Subcutaneous abdominal adipose tissue (tissue), 5 donors: ENCODE results near the gene TCP1.
"Not testable (repeated sequence)": the region's sequence is repeated elsewhere in the genome, so short reads cannot be mapped to it uniquely, and the experiment has no call there.

Experiments used
- H3K27ac ChIP-seq: one replicate; pipeline ENCODE4 v1.7.0; 2013; ENCODE audit warnings: low read depth, mild to moderate bottlenecking, inconsistent platforms, low read length, moderate library complexity
- H3K27me3 ChIP-seq, 5 donors: one replicate each; pipeline ENCODE4 v1.7.0; 2013; ENCODE audit warnings: low read length in 5 of 5, inconsistent platforms in 1 of 5; ENCODE audit not compliant: control insufficient read depth in 5 of 5, insufficient read depth in 4 of 5
- H3K36me3 ChIP-seq, 5 donors: one replicate each; pipeline ENCODE4 v1.7.0; 2013; ENCODE audit warnings: low read length in 5 of 5; ENCODE audit not compliant: control insufficient read depth in 5 of 5, insufficient read depth in 5 of 5
- H3K4me1 ChIP-seq, 5 donors: one replicate each; pipeline ENCODE4 v1.7.0; 2013; ENCODE audit warnings: low read length in 5 of 5, mild to moderate bottlenecking in 3 of 5, moderate library complexity in 1 of 5; ENCODE audit not compliant: control insufficient read depth in 5 of 5, insufficient read depth in 5 of 5
- H3K4me3 ChIP-seq, 5 donors: one replicate each; pipeline ENCODE4 v1.7.0; 2013; ENCODE audit warnings: low read length in 5 of 5, low read depth in 1 of 5
- H3K9ac ChIP-seq, 5 donors: one replicate each; pipeline ENCODE4 v1.7.0; 2013; ENCODE audit warnings: low read length in 5 of 5, mild to moderate bottlenecking in 4 of 5, moderate library complexity in 3 of 5
- H3K9me3 ChIP-seq, 5 donors: one replicate each; pipeline ENCODE4 v1.7.0; 2013; ENCODE audit warnings: low read length in 5 of 5; ENCODE audit not compliant: control insufficient read depth in 5 of 5
- donor health status: healthy.
- donor health status: healthy.
- donor health status: healthy.
- donor health status: healthy.
- donor health status: healthy.

TCP1 gene

DNA sequence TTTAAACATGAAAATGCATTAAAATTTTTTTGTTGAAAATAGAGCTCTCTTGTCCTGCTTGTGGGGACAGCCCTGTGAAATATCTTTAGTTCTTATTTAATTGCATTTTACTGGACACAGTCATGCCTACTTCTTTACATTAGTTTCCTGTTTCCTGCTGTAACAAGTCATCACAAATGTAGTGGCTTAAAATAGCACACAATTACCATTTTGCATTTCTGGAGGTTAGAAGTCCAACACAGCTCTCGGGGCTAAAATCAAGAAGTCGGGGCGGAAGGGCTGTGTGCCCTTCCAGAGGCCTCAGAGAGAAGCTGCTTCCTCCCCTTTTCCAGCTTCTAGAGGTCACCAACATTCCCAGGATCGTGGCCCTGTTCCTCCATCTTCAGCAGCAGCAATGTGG, 40.1 kb upstream of the TCP1 start:
- H3K27me3 ChIP-seq, result peaks cover 0 to 2% (median 0%) of the 10 kb centered on the region in 5 donors
- H3K4me1 ChIP-seq, result peaks cover 0 to 7% (median 4%) of the 10 kb centered on the region in 5 donors
- H3K4me3 ChIP-seq, result no peak overlapping the region
- no peaks in the 10 kb centered on the region for H3K9me3 ChIP-seq
- no peaks in the 10 kb centered on the region for H3K36me3 ChIP-seq
- H3K9ac ChIP-seq, result no peak overlapping the region
- no peak overlapping the region for H3K27ac ChIP-seq

GRCh38 chr6:159828074-159828473, 38.7 kb upstream of the TCP1 start:
- Histone ChIP-seq H3K27me3 (peaks cover 0 to 2% (median 0%) of the 10 kb centered on the region in 5 donors), H3K36me3 (no peaks in the 10 kb centered on the region), H3K9ac (no peak overlapping the region), H3K4me3 (no peak overlapping the region), H3K4me1 (no peaks in the 10 kb centered on the region), H3K27ac (no peak overlapping the region), H3K9me3 (no peaks in the 10 kb centered on the region)

GRCh38 chr6:159826968-159827647, 37.7 kb upstream of the TCP1 start:
- H3K27me3 ChIP-seq, result peaks cover 0 to 2% (median 0%) of the 10 kb centered on the region in 5 donors
- no peak overlapping the region for H3K27ac ChIP-seq
- no peak overlapping the region for H3K4me3 ChIP-seq
- H3K9me3 ChIP-seq, result no peaks in the 10 kb centered on the region
- H3K36me3 ChIP-seq, result no peaks in the 10 kb centered on the region
- H3K4me1 ChIP-seq, result no peaks in the 10 kb centered on the region
- H3K9ac ChIP-seq, result no peak overlapping the region

DNA sequence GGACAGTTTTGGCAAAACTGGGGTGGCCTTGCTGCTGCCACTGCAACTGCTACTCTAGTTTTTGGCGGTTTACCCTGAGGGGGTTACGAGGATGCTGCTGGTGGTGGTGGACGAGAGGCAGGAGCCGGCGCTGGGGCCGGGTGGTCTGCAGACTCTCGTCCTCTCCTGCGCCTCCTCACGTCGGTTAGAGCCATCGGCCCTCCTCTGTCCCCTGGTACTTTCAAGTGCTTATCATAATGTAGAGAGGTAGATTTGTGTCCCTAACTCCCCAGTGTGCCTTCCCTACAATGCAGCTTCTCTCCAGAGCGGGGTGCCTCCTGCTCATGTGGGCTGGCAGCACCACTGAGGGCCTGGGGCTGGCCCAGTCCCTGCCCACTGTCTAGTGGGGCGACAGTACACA, 36.6 kb upstream of the TCP1 start:
- Histone ChIP-seq H3K27me3 (peaks cover 0 to 2% (median 0%) of the 10 kb centered on the region in 5 donors), H3K36me3 (no peaks in the 10 kb centered on the region), H3K27ac (no peak overlapping the region), H3K9me3 (no peaks in the 10 kb centered on the region), H3K4me1 (peaks cover 0 to 4% (median 0%) of the 10 kb centered on the region in 5 donors), H3K9ac (no peak overlapping the region), H3K4me3 (no peak overlapping the region)

DNA sequence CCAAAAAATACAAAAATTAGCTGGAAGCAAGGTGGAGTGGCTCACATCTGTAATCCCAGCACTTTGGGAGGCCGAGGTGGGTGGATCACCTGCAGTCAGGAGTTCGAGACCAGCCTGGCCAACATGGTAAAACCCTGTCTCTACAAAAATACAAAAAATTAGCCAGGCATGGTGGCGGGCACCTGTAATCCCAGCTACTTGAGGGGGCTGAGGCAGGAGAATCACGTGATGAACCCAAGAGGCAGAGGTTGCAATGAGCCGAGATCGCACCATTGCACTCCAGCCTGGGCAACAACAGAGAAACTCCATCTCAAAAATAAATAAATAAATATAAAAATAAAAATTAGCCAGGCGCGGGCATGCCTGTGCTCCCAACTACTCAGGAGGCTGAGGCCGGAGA, 35.3 kb upstream of the TCP1 start:
- not testable (repeated sequence) for H3K27ac ChIP-seq
- peaks cover 0 to 15% (median 0%) of the 10 kb centered on the region in 5 donors for H3K4me1 ChIP-seq

DNA sequence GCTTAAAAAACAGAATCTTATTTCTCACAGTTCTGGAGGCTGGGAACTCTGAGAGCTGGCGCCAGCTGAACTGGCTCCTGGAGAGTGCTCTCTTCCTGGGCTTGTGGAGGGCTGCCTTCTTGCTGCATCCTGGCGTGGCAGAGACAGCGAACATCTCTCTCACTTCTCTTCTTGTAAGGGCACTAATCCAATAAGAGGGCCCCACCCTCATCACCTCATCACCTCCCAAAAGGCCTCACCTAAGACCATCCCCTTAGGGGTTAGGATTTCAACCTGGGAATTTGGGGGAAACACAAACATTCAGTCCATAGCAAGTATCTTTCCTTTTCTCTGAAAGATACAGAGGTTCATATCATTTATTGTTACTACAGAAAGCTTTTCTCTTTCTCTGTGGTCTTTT, 34.6 kb upstream of the TCP1 start:
- Histone ChIP-seq H3K9ac (no peak overlapping the region), H3K4me3 (no peak overlapping the region), H3K9me3 (no peaks in the 10 kb centered on the region), H3K36me3 (no peaks in the 10 kb centered on the region), H3K4me1 (peaks cover 0 to 15% (median 0%) of the 10 kb centered on the region in 5 donors), H3K27ac (no peak overlapping the region), H3K27me3 (peaks cover 2 to 12% (median 5%) of the 10 kb centered on the region in 5 donors)

More for the DNA sequence above, 35.3 kb upstream of the TCP1 start:
- not testable (repeated sequence) for H3K27me3 ChIP-seq, H3K4me3 ChIP-seq, H3K9me3 ChIP-seq, H3K36me3 ChIP-seq, H3K9ac ChIP-seq

DNA sequence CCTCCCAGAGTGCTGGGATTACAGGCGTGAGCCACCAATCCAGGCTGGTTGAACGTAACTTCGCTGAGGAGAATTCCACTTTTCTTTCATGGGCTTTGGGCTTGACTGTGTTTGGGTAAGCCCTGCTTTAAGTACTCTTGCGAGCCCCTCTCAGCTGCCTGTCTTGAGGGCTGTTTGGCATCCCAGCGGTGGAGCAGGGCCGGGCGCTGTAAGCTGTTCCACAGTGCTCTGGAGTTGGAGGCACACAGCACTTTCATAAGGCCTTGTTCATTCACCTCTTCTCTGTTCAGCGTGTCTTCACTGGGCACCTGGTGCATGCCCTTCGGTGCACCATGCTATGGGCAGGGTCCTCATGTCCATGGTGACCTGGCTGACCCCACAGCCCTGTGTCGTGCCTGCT, 32.3 kb upstream of the TCP1 start:
- peaks cover 2 to 12% (median 5%) of the 10 kb centered on the region in 5 donors for H3K27me3 ChIP-seq
- H3K36me3 ChIP-seq, result no peaks in the 10 kb centered on the region
- H3K4me1 ChIP-seq, result peaks cover 0 to 15% (median 0%) of the 10 kb centered on the region in 5 donors
- no peak overlapping the region for H3K27ac ChIP-seq
- no peak overlapping the region for H3K4me3 ChIP-seq
- H3K9ac ChIP-seq, result no peak overlapping the region
- no peaks in the 10 kb centered on the region for H3K9me3 ChIP-seq

DNA sequence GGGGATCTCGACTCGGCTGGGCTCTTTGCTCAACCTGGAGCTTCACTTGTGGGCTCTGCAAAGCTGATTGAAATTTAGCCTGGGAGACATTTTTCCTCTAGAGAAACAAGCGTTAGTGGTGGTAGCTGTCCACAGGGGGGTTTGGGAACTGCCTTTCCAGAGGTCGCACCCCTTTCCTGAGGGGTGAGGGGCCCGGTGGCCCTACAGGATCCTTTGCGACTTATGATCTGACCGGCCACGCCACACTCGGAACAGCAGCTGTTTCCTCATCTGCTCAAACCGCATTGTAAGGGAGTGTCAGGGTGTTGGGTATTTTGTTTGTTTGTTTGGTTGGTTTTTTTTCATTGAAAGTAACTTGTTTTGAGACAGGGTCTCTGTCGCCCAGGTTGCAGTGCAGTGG, 31.7 kb upstream of the TCP1 start:
- Histone ChIP-seq H3K27me3 (peaks cover 2 to 12% (median 5%) of the 10 kb centered on the region in 5 donors), H3K4me3 (no peak overlapping the region), H3K9me3 (no peaks in the 10 kb centered on the region), H3K4me1 (peaks cover 0 to 15% (median 0%) of the 10 kb centered on the region in 5 donors), H3K27ac (no peak overlapping the region), H3K9ac (no peak overlapping the region), H3K36me3 (no peaks in the 10 kb centered on the region)

- Histone ChIP-seq H3K4me1 (peaks cover 0 to 15% (median 0%) of the 10 kb centered on the region in 5 donors), H3K9me3 (no peaks in the 10 kb centered on the region), H3K4me3 (peak overlapping the region in 2 of 5 donors; percentile 2 to 18), H3K9ac (no peak overlapping the region), H3K27me3 (peaks cover 2 to 12% (median 5%) of the 10 kb centered on the region in 5 donors), H3K36me3 (no peaks in the 10 kb centered on the region), H3K27ac (no peak overlapping the region)
These were observed 30.7 kb upstream of the TCP1 start for GRCh38 chr6:159819932-159820640.

- H3K27ac ChIP-seq, result no peak overlapping the region
- no peaks in the 10 kb centered on the region for H3K36me3 ChIP-seq
- no peak overlapping the region for H3K4me3 ChIP-seq
- H3K9ac ChIP-seq, result no peak overlapping the region
- no peaks in the 10 kb centered on the region for H3K9me3 ChIP-seq
- peaks cover 0 to 15% (median 0%) of the 10 kb centered on the region in 5 donors for H3K4me1 ChIP-seq
- H3K27me3 ChIP-seq, result peaks cover 2 to 12% (median 5%) of the 10 kb centered on the region in 5 donors
These were observed 29.7 kb upstream of the TCP1 start for GRCh38 chr6:159819098-159819497.
